KOPT-K1 (cell line): ENCODE results near the gene OPRD1.
"Not testable (repeated sequence)": the region's sequence is repeated elsewhere in the genome, so short reads cannot be mapped to it uniquely, and the experiment has no call there.

ENCODE experiments used
- H3K27ac ChIP-seq: fragments of 200-600 bp; sonication (generic); 2 replicates; pipeline ENCODE4 v1.5.1; 2016; ENCODE audit warnings: antibody characterized with exemption, mild to moderate bottlenecking, low read depth, low read length; ENCODE audit not compliant: poor library complexity, severe bottlenecking
- H3K36me3 ChIP-seq: fragments of 200-600 bp; sonication (generic); 2 replicates; pipeline ENCODE4 v1.5.1; 2017; ENCODE audit warnings: antibody characterized with exemption, mild to moderate bottlenecking, low read length, moderate library complexity; ENCODE audit not compliant: insufficient read depth
- H3K9me3 ChIP-seq: fragments of 200-600 bp; sonication (generic); 2 replicates; pipeline ENCODE4 v1.5.1; 2017; ENCODE audit warnings: antibody characterized with exemption, low read length, mild to moderate bottlenecking; ENCODE audit not compliant: insufficient read depth, poor library complexity, severe bottlenecking

OPRD1 gene

GRCh38 chr1:28853093-28853742 lies 41.2 kb downstream of the OPRD1 start:
- no peak overlapping the region for H3K27ac ChIP-seq
- no peaks in the 10 kb centered on the region for H3K9me3 ChIP-seq
- H3K36me3 ChIP-seq: no peaks in the 10 kb centered on the region

- not testable (repeated sequence) for H3K9me3 ChIP-seq, H3K36me3 ChIP-seq, H3K27ac ChIP-seq
Observed at GRCh38 chr1:28854406-28854805, 42.4 kb downstream of the OPRD1 start.

GRCh38 chr1:28855046-28855445 lies 43.1 kb downstream of the OPRD1 start:
- Histone ChIP-seq H3K36me3 (no peaks in the 10 kb centered on the region), H3K27ac (no peak overlapping the region), H3K9me3 (no peaks in the 10 kb centered on the region)

GRCh38 chr1:28855469-28855951 lies 43.5 kb downstream of the OPRD1 start:
- H3K27ac ChIP-seq: no peak overlapping the region

GRCh38 chr1:28855969-28856368 lies 44.0 kb downstream of the OPRD1 start:
- Histone ChIP-seq H3K36me3 (no peaks in the 10 kb centered on the region), H3K27ac (no peak overlapping the region), H3K9me3 (no peaks in the 10 kb centered on the region)

More at GRCh38 chr1:28855469-28855951, 43.5 kb downstream of the OPRD1 start:
- H3K9me3 ChIP-seq: no peaks in the 10 kb centered on the region
- H3K36me3 ChIP-seq: no peaks in the 10 kb centered on the region

- Histone ChIP-seq H3K27ac (no peak overlapping the region), H3K36me3 (no peaks in the 10 kb centered on the region), H3K9me3 (no peaks in the 10 kb centered on the region)
Observed at GRCh38 chr1:28860332-28861073, 48.5 kb downstream of the OPRD1 start.

- no peaks in the 10 kb centered on the region for H3K9me3 ChIP-seq
Observed at GRCh38 chr1:28862571-28863403, 50.8 kb downstream of the OPRD1 start.

GRCh38 chr1:28864695-28865094 lies 52.7 kb downstream of the OPRD1 start:
- no peak overlapping the region for H3K27ac ChIP-seq
- H3K36me3 ChIP-seq: no peaks in the 10 kb centered on the region
- H3K9me3 ChIP-seq: no peaks in the 10 kb centered on the region

More at GRCh38 chr1:28862571-28863403, 50.8 kb downstream of the OPRD1 start:
- Histone ChIP-seq H3K36me3 (no peaks in the 10 kb centered on the region), H3K27ac (no peak overlapping the region)

- Histone ChIP-seq H3K9me3 (no peaks in the 10 kb centered on the region), H3K27ac (no peak overlapping the region), H3K36me3 (no peaks in the 10 kb centered on the region)
Observed at GRCh38 chr1:28865997-28866650, 54.2 kb downstream of the OPRD1 start.

GRCh38 chr1:28867850-28868249 lies 55.9 kb downstream of the OPRD1 start:
- H3K9me3 ChIP-seq: no peaks in the 10 kb centered on the region
- no peak overlapping the region for H3K27ac ChIP-seq
- H3K36me3 ChIP-seq: no peaks in the 10 kb centered on the region

- H3K27ac ChIP-seq: no peak overlapping the region
- no peaks in the 10 kb centered on the region for H3K36me3 ChIP-seq
- no peaks in the 10 kb centered on the region for H3K9me3 ChIP-seq
Observed at GRCh38 chr1:28869952-28870351, 58.0 kb downstream of the OPRD1 start.

- no peaks in the 10 kb centered on the region for H3K36me3 ChIP-seq
- no peak overlapping the region for H3K27ac ChIP-seq
- no peaks in the 10 kb centered on the region for H3K9me3 ChIP-seq
Observed at GRCh38 chr1:28871631-28872401, 59.8 kb downstream of the OPRD1 start.

- not testable (repeated sequence) for H3K9me3 ChIP-seq, H3K36me3 ChIP-seq
Observed at GRCh38 chr1:28875134-28875533, 63.2 kb downstream of the OPRD1 start.

GRCh38 chr1:28877132-28877781 lies 65.3 kb downstream of the OPRD1 start:
- Histone ChIP-seq H3K9me3 (no peaks in the 10 kb centered on the region), H3K36me3 (no peaks in the 10 kb centered on the region)

More at GRCh38 chr1:28875134-28875533, 63.2 kb downstream of the OPRD1 start:
- H3K27ac ChIP-seq: not testable (repeated sequence)

More at GRCh38 chr1:28877132-28877781, 65.3 kb downstream of the OPRD1 start:
- no peak overlapping the region for H3K27ac ChIP-seq
